NCI-H2107 (cell line): ENCODE data around the gene KRTCAP2.

Experiments
- DNase-seq: peaks from one replicate; lab custom pipeline; 2025; lab: John Stamatoyannopoulos, UW

Gene KRTCAP2

DNA sequence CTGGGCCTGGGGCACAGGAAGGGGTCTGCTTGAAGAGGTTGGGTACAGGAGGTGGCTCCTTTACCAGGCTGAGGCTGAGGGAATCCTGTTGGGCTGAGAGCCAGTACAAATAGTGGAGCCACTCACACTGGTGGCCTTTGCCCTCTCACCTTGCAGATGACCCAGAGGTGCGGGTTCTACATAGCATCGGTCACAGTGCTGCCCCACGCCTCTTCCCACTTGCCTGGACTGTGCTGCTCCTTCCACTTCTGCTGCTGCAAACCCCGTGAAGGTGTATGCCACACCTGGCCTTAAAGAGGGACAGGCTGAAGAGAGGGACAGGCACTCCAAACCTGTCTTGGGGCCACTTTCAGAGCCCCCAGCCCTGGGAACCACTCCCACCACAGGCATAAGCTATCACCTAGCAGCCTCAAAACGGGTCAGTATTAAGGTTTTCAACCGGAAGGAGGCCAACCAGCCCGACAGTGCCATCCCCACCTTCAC, 39.3 kb downstream of the KRTCAP2 start:
- DNase-seq = no peak

DNA sequence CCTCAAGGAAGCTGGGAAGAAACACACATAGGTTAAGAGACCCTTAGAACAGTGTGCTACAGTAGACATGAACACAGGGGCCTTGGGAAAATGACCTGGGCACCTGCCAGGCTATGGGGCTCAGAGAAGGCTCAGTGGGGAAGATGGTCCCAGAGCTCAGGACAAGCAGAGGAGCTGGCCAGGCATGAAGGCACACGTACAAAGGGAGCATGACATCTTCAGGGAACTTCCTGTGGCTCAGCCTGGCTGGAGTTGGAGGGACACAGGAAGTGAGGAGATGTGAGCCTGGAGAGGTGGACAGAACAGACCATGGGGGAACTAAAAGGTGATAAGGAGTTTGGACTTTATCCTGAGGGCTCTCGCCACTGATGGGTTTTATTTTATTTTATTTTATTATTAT, 41.2 kb downstream of the KRTCAP2 start:
- no peak for DNase-seq

GRCh38 chr1:155131285-155131684, 41.8 kb downstream of the KRTCAP2 start:
- DNase-seq = no peak

DNA sequence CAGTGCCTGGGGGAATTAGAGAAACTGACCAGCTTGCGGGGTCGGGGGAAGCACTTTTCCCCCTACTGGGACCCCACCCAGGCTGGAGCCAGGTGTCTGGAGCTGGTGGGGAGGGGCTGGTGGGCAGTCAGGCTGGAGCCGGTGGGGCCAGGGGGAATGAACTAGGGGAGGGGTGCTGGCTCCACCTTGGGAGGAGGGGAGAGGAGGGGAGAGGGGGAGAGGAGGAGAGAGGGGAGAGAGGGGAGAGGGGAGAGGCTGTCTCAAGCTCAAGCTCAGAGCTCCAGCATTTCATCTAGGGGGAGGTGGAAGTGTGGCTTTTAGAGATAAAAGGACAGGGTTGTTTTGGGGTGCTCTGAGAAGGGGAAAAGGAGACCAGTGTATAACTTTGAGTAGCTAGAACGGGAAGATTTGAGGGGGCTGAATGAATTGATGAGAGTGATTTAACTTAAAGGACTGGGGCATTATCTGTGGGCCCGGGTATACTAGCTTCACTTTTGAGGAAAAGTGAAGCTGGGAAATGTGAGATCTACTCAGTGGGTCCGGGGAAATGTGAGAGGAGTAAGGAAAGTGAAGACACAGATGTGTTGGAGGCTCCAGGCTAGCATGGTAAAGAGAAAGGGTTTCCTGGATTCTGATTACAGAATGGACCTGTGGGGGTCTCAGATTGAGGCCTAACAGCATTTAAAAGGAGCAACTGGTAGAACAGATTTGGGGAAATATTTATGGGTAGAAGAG, 42.7 kb downstream of the KRTCAP2 start:
- DNase-seq = no peak

DNA sequence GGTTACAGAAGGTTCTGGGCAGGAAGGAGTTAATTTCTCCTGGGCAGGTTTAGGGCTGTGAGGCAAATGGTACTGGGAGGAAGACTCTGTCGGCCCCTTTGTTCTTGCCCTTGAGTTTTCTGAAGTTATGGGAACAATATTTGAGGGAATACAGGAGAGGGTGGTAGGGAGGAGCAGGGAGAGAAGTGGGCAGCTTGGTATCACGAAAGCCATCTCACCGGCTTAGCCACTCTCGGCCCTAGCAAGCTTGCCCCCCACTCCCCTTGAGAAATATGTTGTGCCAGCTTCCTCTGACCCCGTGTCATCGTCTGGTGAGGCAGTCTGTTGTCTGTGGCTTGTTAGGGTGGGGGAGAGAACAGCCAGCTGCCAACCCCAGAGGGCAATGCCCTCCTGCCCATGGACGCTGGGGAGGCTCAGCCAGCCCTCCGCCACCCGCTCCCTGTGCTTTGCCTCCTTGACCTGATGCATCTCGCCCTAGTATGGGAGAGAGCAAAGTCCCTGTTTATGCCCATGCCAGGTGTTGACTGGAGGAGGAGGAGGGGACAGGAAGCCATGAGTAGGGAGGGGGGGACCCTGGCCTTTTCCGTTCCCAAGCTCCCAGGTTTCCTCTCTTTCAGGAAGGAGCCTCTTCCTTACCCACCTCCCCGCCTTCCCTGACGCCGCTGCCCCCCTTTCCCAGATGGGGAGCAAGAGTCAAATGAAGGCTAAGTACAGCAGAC, 44.2 kb downstream of the KRTCAP2 start:
- DNase-seq = no peak

DNA sequence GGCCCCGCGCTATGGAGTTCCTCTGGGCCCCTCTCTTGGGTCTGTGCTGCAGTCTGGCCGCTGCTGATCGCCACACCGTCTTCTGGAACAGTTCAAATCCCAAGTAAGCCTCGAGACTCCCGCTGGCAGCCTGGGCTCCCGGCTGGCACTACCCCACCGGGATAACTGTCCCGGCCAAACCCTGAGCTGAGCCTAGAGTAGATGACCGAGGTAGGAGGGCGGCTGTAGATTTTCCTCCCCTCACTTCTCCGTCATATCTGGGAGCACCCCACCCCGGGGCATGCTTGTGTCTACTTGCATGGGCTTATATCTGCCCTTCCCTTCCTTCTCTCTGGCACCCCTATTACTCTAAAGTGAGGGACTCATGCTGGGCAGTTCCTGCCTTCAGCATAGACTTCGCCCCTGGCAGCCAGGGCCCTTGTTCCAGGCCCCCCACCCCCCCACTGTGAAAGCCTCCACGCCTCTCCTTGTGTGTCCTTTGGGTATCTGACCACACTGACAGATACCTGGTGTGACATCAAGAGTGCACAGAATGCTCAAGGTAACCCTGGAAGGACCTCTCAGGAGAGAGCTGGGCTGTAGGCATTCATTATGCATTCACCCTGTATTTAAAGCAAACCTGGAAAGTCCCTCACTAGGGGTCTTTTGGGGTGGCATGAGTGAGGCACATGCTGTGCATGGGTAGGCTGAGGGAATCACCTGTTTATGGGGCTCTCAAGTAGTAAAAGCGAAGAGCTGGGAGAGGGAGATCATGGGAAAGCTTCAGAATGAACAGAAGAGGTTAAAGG, 44.9 kb downstream of the KRTCAP2 start:
- DNase-seq = no peak

DNA sequence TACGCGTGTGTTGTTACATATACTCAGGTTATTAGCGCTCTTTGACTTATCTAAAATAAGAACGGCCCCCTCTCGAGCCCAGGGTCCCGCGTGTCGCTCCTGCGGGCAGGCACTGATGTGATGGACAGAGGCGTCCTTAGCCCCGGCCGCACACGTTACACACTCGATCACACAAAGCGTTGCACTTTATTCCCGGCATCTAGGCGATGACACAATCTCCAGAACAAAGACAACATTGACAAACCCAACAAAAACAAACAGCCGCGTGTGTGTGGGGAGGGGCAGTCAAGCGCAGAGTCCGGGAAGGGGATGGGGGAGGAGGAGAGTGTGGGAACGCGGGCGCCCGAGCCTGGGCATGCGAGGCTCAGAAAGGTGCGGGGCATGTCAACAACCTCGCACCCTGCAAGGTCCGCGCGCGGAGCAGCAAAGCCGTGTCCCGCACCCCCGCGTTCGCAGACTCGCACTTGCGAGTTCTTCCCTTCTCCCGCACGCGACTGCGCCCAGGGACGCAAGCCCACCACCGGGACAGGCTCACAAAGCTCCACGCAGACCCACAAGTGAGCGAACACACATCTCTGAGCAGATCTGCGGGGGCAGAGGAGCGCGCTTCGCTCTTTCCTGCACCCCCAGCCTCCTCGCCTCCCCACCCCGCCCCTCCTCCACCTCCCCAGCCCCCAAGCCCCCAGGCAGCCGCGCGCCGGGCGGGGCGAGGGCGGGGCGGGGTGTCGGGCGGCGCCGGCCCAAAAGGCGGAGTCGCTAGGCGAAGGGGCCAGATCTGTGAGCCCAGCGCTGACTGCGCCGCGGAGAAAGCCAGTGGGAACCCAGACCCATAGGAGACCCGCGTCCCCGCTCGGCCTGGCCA, 45.8 kb downstream of the KRTCAP2 start, which contains the start of gene EFNA1:
EFNA1 (plus strand) TSS at position 772 of the 862 bp plus-strand sequence. CDS start 102 bp downstream, outside the sequence.
- DNase-seq = no peak

GRCh38 chr1:155126556-155127104, 46.5 kb downstream of the KRTCAP2 start:
- DNase-seq = no peak

GRCh38 chr1:155125946-155126555, 47.1 kb downstream of the KRTCAP2 start:
- no peak for DNase-seq

DNA sequence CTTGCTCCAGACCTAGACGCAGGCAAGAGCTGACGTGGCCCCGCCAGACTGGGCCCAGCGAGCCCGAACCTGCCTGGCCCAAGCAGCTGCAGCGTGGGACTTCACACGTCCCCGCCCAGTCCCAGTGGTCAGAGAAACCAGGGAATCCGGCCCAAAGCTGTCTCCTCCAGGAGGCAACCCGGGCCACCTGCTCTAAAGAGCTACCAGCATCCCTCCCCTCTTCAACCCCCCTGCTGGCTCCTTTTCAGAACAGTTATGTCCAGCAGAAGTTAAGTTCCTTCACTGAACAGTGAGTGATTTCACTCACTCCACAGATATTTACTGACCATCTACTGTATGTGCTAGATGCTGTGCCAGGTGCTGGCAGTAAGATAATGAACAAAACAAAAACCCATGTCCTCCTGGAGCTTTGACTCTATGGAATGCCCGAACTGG, 47.6 kb downstream of the KRTCAP2 start:
- DNase-seq = no peak

DNA sequence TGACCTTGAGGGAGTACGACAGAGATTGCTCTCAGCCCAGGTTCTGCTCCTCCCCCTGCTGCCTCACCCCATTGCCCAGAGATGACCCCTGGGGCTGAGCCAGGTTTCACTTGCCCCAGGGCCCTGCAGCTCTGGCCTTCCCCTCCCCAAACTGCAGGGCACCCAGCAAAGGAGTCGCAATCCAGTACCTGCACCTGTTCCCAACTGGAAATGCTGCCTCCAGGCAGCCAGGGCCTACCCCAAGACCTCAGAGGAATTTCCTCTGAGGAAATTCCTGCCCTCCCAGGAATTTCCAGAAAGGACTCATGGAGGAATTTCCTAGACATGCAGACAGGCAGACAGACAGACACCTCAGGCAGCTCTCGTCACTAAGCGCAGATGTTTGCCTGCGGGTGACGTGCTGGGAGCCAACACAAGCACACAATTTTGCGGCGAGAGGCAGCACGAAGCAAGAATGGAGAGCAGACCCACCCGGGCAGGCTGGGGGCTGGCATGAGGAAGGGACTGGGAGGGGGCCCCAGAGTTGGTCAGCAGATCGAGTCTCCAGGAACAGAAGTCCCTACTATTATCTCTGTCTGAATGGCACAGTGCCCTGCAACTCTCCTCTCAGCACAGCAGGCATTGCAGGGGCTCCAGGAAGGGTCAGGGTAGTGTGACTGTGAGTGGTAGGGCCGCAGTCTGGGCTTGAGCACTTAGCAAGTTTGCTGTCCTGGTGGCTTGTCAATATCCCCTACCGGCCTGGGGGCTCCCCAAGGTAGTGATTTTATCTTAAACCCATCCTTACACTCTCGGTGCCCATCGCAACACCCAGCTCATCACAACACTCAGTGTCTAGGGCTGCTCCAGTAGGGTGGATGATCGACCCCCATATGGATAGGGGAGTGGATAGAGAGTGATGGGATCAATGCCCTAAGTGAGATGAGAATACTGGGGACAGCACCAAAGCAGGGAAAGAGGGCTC, 48.3 kb downstream of the KRTCAP2 start:
- DNase-seq = no peak

DNA sequence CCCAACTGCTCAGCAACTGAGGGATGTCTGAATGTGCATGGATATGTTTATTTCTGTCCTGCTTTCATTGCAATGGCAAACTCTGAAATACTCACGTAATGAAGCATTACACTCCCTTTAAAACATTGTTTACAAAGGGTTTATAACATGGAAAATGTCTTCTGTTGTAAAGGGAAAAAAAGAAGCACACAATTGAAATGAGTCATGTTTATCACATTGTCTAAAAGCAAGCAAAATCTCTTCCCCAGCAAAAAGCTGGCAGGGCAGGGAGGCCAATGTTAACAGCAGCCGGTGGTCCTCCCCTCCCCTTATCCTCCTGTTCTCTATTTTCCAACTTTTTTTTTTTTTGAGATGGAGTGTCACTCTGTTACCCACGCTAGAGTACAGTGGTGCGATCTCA, 49.3 kb downstream of the KRTCAP2 start:
- DNase-seq = no peak

GRCh38 chr1:155122308-155122707, 50.8 kb downstream of the KRTCAP2 start:
- DNase-seq = no peak

DNA sequence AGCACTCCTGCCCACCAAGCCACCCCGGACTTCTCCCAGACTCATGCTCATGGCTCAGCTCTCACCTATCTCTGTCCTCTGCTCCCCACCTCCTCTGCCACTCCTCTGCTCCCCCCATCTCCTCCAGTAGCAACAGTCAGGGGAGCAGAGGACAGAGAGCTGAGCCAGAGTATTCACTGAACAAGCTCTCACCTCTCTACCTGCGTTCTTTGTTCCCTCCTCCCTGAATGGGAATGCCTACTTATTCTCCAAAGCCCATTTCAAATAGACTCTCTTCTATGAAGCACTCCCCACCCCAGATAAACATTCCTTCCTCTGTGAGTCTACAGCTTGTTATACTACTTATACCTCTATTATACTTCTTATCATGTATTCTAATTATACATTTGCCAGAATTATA, 51.9 kb downstream of the KRTCAP2 start:
- DNase-seq = no peak

- no peak for DNase-seq
These were observed 52.9 kb downstream of the KRTCAP2 start for GRCh38 chr1:155120253-155120652.
